HepG2 (cell line): ENCODE measurements around the gene PSMD12. TPM values are rescaled to one million over a fixed set of nuclear protein-coding genes. Genes with fewer than 3 reads are reported as not detected.
"Not testable (repeated sequence)": the region's sequence is repeated elsewhere in the genome, so short reads cannot be mapped to it uniquely, and the experiment has no call there.

Experiments used
- ATAC-seq: fragments of 200-7000 bp; cut with Tn5 transposase; 3 replicates; pipeline ENCODE4 v1.9.1; 2020; ENCODE audit warnings: mild to moderate bottlenecking, moderate library complexity
- BruUV-seq: library from RNA; stranded (reverse); fragments of 400-500 nt; replicated peaks from 2 replicates; lab custom pipeline; 2021; lab: Mats Ljungman, UMichigan
- CTCF ChIA-PET: fragments of 300-600 bp; formaldehyde crosslinking; extraction: SDS; loops from one replicate; lab custom pipeline; 2021; ENCODE audit warnings: low total read pairs, inconsistent platforms, low intra/inter-chr PET ratio; lab: Yijun Ruan, JAX
- POLR2A ChIA-PET: fragments of 350-600 bp; sonication (Branson Sonifier 250); formaldehyde crosslinking; loops from one replicate; lab custom pipeline; 2020; ENCODE audit warnings: antibody characterized with exemption, inconsistent platforms; lab: Yijun Ruan, JAX
- DNase-seq: peaks from one replicate; pipeline ENCODE4 v3.0.0-alpha.2; 2015; ENCODE audit warnings: low spot score
- FAIRE-seq: peaks from 3 replicates; lab custom pipeline; 2011; peaks lifted over from hg19 to GRCh38; lab: Jason Lieb, UNC
- H2AFZ ChIP-seq: one replicate; pipeline ENCODE4 v1.6.1; 2011; ENCODE audit warnings: low read length, inconsistent platforms
- H3K27ac ChIP-seq: fragments of 300-600 bp; 3 replicates; pipeline ENCODE4 v1.8.0; 2011; ENCODE audit warnings: mixed run types, mild to moderate bottlenecking, mixed read lengths, low read length, inconsistent platforms; ENCODE audit not compliant: insufficient read depth; ENCODE audit errors: extremely low read length
- H3K27me3 ChIP-seq, 2 experiments: fragments of 200-600 bp in 1 of 2; 2 replicates in 1 of 2; 3 replicates in 1 of 2; pipeline versions ENCODE4 v1.6.0 to v1.8.0; 2011; ENCODE audit warnings: low read length in 2 of 2, mild to moderate bottlenecking in 2 of 2, moderate library complexity in 2 of 2, inconsistent platforms in 1 of 2; ENCODE audit not compliant: insufficient read depth in 2 of 2, control insufficient read depth in 1 of 2
- H3K36me3 ChIP-seq, 2 experiments: fragments of 200-600 bp in 1 of 2; replicated peaks in 1 of 2; 2 replicates in 1 of 2; 3 replicates in 1 of 2; pipeline versions ENCODE4 v1.5.1 to v1.8.0; 2011; ENCODE audit warnings: low read length in 2 of 2, inconsistent platforms in 1 of 2; ENCODE audit not compliant: insufficient read depth in 2 of 2, control insufficient read depth in 1 of 2
- H3K4me1 ChIP-seq: 2 replicates; pipeline ENCODE4 v1.5.1; 2012; ENCODE audit warnings: low read length, inconsistent platforms; ENCODE audit not compliant: insufficient read depth
- H3K4me2 ChIP-seq: 2 replicates; pipeline ENCODE4 v1.6.0; 2011; ENCODE audit warnings: low read depth, low read length, inconsistent platforms
- H3K4me3 ChIP-seq, 3 experiments: fragments of 200-600 bp in 1 of 3; sonication (generic), shearing (Covaris generic) in 1 of 3; replicated peaks in 1 of 3; 2 replicates each; pipeline ENCODE4 v1.5.1; 2011 to 2016; ENCODE audit warnings: low read length in 3 of 3, inconsistent platforms in 2 of 3, low read depth in 2 of 3, mild to moderate bottlenecking in 2 of 3, control low read depth in 1 of 3, mixed read lengths in 1 of 3; ENCODE audit not compliant: insufficient read depth in 1 of 3
- H3K79me2 ChIP-seq: one replicate; pipeline ENCODE4 v1.6.1; 2011; ENCODE audit warnings: low read length, inconsistent platforms; ENCODE audit not compliant: insufficient read depth
- H3K9ac ChIP-seq: 2 replicates; pipeline ENCODE4 v1.6.0; 2011; ENCODE audit warnings: mild to moderate bottlenecking, low read depth, low read length, inconsistent platforms; ENCODE audit not compliant: insufficient read depth
- H3K9me3 ChIP-seq: 2 replicates; pipeline ENCODE4 v1.5.1; 2012; ENCODE audit warnings: mild to moderate bottlenecking, low read length
- H4K20me1 ChIP-seq: 2 replicates; pipeline ENCODE4 v1.6.0; 2011; ENCODE audit warnings: inconsistent platforms, mild to moderate bottlenecking, low read length, moderate library complexity; ENCODE audit not compliant: insufficient read depth
- NFYC ChIP-seq: IDR thresholded peaks from 2 replicates; pipeline ENCODE4 v1.6.1; 2016; ENCODE audit warnings: missing genetic modification reagents, missing compliant biosample characterization
- WGBS: methylation state at CpG from one replicate; pipeline ENCODE4 v1.1.6; 2017; ENCODE audit warnings: low lambda C conversion rate; 5-methylcytosine and 5-hydroxymethylcytosine counted together
- in situ Hi-C: cut with HindIII; loops from 2 replicates; pipeline ENCODE4 v1.10.0; 2017; ENCODE audit warnings: low pct_unique_long_range_greater_than_20kb; ENCODE audit not compliant: extremely low pct_ligation_motif_present
- intact Hi-C: fragments of 100-400 bp; cut with micrococcal nuclease; formaldehyde crosslinking; loops from one replicate; pipeline ENCODE4 v1.10.0; 2022; ENCODE audit not compliant: unreplicated experiment
- polyA plus RNA-seq, 8 experiments: library from polyadenylated mRNA; depleted of rRNA in 3 of 8; stranded (reverse) in 7 of 8; unstranded in 1 of 8; fragments of >200 nt; fragmentation: Illumina TruSeq in 4 of 8; extraction: Trizol in 4 of 8; gene quantifications; 2 replicates each; pipeline versions ENCODE4 v1.2.1 to v1.2.3, GENCODE V29; 2011 to 2016; ENCODE audit warnings: low read depth in 4 of 8, missing spikeins in 1 of 8, mixed read lengths in 1 of 8; ENCODE audit not compliant: insufficient read depth in 1 of 8
- total RNA-seq, 5 experiments: library from RNA; depleted of rRNA; stranded (reverse); fragments of >200 nt; fragmentation: Illumina TruSeq; extraction: Trizol; gene quantifications; 2 replicates each; pipeline ENCODE4 v1.2.3, GENCODE V29; 2016; ENCODE audit warnings: low read depth in 1 of 5
- TF ChIP-seq, protein P1 (sequence below): sonication (generic); formaldehyde crosslinking; IDR thresholded peaks from 2 replicates; pipeline ENCODE4 v1.8.0; 2022; ENCODE audit warnings: missing genetic modification reagents, low read depth, mild to moderate bottlenecking, borderline replicate concordance
- TF ChIP-seq, protein P2 (sequence below): sonication (generic); formaldehyde crosslinking; IDR thresholded peaks from 2 replicates; pipeline ENCODE4 v1.4.0; 2020; ENCODE audit warnings: missing genetic modification reagents

The PSMD12 gene
- total and polyA plus RNA-seq, 2 of the 13 experiments (the other 11 are each of a cell fraction or from before 2014, with no cell fraction given), result 27.4 to 71.7 TPM

DNA sequence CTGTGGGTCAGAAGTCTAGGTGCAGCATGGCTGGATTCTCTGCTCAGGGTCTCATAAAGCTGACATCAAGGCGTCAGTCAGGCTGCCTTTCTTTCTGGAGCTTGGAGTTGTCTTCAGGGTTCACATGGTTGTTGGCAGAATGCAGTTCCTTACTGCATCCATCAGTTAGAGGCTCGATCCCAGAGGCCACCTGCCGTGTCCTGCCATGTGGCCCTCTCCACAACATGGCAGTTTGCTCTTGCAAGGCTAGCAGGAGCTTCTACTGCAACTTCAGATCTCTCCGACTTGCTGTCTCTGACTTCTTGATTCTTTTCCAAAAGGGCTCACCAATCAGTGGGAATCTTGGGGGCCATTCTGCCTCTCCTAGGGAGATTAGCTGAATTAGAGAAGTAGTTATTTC is 22.6 kb upstream of the PSMD12 start (continued):
- TF ChIP-seq NFYC (CRISPR knock-in tag), result no peak
- TF ChIP-seq, protein P1, sequence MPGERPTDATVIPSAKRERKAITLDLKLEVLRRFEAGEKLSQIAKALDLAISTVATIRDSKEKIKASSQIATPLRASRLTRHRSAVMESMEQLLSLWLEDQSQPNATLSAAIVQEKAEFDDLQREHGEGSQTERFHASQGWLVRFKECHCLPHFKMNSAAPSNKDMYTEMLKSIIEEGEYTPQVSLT, result no peak
- TF ChIP-seq, protein P2, sequence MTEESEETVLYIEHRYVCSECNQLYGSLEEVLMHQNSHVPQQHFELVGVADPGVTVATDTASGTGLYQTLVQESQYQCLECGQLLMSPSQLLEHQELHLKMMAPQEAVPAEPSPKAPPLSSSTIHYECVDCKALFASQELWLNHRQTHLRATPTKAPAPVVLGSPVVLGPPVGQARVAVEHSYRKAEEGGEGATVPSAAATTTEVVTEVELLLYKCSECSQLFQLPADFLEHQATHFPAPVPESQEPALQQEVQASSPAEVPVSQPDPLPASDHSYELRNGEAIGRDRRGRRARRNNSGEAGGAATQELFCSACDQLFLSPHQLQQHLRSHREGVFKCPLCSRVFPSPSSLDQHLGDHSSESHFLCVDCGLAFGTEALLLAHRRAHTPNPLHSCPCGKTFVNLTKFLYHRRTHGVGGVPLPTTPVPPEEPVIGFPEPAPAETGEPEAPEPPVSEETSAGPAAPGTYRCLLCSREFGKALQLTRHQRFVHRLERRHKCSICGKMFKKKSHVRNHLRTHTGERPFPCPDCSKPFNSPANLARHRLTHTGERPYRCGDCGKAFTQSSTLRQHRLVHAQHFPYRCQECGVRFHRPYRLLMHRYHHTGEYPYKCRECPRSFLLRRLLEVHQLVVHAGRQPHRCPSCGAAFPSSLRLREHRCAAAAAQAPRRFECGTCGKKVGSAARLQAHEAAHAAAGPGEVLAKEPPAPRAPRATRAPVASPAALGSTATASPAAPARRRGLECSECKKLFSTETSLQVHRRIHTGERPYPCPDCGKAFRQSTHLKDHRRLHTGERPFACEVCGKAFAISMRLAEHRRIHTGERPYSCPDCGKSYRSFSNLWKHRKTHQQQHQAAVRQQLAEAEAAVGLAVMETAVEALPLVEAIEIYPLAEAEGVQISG (CRISPR knock-in tag), result no peak
- TF ChIP-seq, all 625 proteins: peak for 0

DNA sequence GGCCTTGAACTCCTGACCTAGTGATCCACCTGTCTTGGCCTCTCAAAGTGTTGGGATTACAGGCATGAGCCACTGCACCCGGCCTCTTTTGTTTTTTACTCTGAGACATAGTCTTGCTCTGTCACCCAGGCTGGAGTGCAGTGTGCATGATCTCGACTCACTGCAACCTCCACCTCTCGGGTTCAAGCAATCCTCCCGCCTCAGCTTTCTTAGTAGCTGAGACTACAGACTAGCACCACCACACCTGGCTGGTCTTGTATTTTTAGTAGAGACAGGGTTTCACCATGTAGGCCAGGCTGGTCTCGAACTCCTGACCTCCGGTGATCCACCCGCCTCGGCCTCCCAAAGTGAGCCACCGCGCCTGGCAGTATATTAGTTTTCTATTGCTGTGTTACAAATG is 22.2 kb upstream of the PSMD12 start:
- ATAC-seq, H4K20me1 ChIP-seq, BruUV-seq, H3K9me3 ChIP-seq, H3K79me2 ChIP-seq, H3K9ac ChIP-seq, H3K4me3 ChIP-seq, H3K36me3 ChIP-seq, H2AFZ ChIP-seq, in situ Hi-C loops, H3K27ac ChIP-seq, POLR2A ChIA-PET, H3K4me2 ChIP-seq, H3K27me3 ChIP-seq, DNase-seq, FAIRE-seq: not testable (repeated sequence)
- H3K4me1 ChIP-seq, result peaks cover 15% of the 10 kb centered on the region
- intact Hi-C loops, result loop anchor here (5.0 kb wide), 1 partner anchor 239 kb away; no protein-coding TSS in a partner anchor
- 90% methylated on average over 10 of the region's 10 CpGs for WGBS
- CTCF ChIA-PET, result interaction anchor here (2.7 kb wide), 1 partner anchor 87 kb away, joined by 30 read pairs; no protein-coding TSS in a partner anchor
